GM18517 (cell line): ENCODE measurements around the gene DBNDD2.

Experiments used
- ATAC-seq: cut with Tn5 transposase; IDR thresholded peaks from one replicate; pipeline ENCODE4 v1.9.1; 2021; ENCODE audit warnings: mild to moderate bottlenecking, moderate library complexity; ENCODE audit not compliant: unreplicated experiment

Gene DBNDD2

DNA sequence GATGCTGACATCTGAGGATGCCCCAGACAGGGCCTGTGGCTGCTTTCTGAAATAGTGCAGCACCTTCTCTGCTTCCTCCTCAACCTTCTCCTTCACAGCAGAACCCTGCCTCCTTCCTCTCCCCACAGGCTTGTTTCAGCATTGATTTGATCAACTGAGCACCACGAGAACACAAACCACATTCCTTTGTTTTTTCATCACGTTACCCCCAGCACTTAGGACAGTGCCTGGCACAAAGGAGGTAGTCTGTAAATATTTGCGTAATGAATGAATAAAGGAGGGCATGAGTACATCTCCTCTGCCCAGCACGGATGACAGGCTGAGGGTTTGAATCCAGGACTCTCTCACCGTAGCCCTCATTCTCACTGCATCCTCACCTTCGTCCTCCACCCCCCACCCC is 40.2 kb downstream of the DBNDD2 start:
- no peak for ATAC-seq

DNA sequence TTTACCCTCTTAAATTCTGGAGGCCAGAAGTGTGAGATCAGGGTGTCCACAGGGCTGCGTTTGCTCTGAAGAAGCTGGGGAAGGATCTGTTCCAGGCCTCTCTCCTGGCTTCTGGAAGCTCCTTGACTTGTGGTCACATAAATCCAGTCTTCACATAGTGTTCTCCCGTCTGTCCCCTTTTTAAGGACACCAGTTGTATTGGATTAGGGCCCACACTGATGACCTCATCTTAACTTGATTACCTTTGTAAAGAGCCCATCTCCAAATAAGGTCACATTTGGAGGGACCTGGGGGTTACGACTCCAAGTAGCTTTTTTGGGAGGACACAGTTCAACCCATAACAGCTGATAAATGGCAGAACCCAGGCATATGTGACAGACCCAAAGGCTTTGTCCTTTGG is 41.4 kb downstream of the DBNDD2 start:
- no peak for ATAC-seq

DNA sequence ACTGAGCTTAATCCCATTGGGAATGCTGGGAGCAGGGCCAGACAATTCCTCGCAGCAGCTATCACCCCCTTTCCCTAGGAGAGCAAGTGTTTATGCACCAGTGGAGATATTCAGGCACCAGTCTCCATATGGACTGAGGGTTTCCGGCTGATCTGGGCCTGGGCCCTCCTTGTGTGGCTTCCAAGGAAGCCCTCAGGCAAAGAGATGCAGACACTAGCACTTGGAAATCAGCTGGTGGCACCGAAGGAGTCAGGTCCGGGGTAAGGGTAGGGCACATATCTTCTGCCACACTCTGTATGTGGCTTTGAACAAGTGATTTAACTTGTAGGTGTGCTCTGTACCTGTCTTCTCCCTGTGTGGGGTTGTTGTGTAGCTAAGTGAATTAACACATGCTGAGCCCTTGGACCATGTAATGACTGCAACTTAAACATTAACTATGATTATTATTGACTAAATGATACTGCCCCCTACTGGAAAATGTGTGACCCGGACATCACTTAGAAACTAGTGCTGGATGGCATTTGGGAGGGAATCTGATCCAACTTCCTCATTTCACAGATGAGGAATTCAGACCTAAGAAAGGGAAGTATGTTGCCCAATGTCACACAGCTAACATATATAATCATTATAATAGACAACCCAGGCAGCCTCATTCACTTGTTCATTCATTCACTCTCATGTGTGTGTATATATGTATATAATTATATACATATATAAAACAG is 42.2 kb downstream of the DBNDD2 start:
- ATAC-seq = no peak

DNA sequence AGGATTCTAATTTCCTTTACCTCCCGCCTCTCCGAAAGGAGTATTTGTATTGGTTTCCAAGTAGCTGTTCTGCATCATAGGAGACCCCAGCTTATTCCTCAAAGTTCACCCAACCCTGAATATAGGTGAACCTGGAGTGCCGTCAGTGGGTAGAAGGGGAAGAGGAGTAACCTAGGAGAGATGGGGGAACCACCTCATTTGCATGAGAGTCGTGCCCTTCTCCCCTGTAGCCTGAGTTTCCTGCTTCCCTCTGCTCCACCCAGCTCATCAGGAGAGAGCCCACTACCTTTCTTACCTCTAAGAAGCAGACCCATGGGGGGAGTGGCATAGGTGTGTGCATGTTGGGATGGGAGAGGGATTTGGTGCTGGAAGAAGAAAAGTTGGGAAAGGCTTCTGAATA is 44.1 kb downstream of the DBNDD2 start:
- no peak for ATAC-seq

DNA sequence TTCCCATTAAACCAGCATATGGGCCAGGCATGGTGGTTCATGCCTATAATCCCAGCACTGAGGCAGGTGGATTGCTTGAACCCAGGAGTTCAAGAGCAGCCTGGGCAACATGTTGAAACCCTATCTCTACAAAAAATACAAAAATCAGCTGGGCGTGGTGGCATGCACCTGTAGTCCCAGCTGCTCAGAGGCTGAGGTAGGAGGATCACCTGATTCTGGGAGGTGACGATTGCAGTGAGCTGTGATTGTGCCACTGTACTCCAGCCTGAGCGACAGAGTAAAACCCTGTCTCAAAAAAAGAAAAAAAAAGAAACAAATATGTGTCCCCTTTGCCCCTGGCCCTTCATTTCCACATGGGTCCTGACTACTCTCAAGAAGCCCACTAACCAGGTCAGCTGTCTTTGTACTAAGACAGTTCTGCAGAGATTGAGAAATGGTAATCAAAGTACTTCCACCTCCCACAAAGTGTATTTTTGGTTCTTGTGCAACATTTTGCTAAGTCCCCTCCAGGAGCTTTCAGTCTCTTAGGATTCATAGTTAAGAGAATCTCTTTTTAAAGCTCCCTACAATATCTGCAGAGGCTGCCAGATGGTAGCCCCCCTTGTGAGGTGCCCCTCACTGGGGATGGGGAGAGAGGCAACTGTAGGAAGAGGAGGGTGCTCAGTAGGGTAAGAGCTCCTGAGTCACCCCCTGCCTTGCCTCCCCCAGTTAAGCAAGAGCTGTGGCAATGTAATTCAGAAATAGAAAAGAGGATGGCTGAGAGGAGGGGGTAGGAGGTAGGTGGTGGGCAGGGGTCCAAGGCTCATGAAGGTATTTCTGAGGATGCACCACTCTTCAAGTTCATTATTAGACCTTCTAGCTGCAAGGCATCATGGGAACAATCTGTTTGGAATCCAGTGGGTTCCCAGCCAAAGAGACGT is 44.9 kb downstream of the DBNDD2 start:
- no peak for ATAC-seq

DNA sequence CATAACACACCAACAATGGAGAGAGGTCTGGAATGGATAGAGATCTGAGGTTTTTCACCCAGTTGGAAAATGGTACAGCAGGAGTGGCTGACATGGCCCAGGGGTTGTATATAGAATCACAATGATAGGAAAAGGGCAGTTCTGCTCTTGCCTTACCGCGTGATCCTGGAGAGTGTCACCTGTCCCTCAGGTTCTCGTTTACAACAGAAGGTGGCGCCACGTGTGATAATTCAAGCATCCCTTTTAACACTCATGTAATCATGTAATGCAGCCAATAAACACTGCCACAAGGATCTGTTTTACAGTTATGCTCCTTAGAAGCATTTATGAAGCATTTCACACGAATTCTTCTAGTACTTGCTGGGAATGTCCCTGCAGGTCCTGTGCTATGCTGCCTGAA is 48.5 kb downstream of the DBNDD2 start:
- ATAC-seq = no peak

DNA sequence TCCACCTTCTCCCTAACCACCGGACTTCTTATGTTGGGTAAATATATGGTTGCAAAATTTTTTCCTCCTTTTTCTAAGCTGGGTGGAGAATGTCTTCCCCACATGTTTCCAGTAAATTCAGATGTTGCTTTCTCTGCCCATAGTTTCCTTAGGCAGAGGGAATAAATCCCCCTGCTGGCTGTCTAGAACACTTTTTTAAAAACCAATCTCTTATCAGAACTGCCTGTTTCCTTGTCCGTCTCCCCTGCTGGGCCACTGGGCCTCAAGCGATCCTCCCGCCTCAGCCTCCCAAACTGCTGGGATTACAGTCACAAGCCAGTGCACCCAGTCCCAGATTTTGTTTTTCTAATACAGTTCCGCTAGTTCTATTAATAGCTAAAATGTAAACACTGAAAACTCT is 51.5 kb downstream of the DBNDD2 start:
- no peak for ATAC-seq
